Embryonic facial prominence (tissue), 1 donor: ENCODE results near the gene DELE1.

Experiments
- DNase-seq: peaks from one replicate; pipeline ENCODE4 v3.0.0-alpha.2; 2016; ENCODE audit errors: extremely low spot score

DELE1 gene

DNA sequence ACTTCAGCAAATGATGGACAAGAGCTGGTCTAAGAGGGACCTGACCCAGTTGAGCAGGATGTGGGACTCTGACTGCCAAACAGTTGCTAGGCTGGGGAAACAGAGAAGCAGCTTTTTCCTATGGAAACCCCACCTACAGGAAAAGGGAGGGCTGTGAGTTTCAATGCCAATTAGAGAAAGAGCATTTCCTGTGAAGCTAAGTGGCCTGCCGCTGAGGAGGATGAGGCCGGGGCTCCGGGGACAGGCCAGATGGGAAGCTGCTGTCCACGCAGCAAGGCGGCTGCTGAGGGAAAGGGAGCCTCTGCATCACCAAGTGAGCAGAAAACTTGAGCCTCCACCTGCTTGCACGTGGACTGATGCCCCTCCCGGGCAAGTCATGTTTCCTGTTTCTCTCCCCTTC lies 34.4 kb downstream of the DELE1 start, which contains the start of gene PCDH12:
Gene PCDH12, minus strand, starts transcription at position 90 of the 400 bp plus-strand sequence. CDS start 351 bp downstream, outside the sequence.
- DNase-seq, result no peak

DNA sequence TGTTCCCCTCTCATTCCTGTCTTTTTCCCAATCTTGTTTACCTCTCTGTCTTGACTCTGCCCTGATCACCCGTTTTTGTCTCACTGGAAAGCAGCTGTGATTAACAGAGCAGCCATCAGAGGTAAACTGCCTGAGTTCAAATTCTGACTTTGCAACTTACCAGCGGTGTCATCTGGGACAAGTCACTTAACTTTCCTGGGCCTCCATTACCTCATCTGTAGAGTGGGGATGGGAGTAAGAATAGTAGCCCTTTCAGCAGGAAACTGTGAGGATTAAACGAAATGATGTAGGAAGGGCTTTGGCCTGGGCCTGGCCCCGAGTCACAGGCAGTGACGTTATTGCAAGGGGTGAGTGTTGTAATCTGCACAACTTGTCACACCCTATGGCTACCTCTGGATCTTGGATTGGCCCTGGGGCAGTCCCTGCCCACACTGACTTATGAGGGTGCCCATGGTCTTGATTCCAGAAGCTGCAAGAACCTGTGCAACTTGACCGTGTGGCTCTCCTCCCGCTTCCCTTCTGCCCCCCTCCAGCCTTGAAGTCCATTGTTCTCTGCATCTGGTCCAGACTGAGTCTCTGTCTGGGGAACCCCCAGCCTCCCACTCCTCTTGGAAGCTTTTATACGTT lies 35.0 kb downstream of the DELE1 start:
- no peak for DNase-seq

DNA sequence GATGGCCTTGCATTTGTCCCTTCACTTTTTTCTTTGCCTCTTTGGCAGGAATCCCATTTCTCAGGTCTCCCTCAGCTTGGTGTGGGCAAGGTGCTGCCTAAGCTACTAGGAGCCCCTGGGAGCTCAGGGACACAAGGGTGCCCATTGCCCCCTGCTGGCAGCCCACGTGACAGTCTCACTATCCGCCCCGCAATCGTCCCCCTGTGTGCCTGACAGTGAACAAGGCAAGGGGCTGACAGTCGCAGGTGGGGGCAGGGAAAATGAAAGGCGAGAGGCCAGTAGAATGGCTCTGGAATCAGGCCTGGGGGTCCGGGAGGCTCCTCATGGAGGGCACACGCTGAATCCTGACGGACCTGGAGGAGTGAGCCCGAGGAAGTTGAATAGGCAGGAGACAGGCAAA lies 36.3 kb downstream of the DELE1 start:
- no peak for DNase-seq

DNA sequence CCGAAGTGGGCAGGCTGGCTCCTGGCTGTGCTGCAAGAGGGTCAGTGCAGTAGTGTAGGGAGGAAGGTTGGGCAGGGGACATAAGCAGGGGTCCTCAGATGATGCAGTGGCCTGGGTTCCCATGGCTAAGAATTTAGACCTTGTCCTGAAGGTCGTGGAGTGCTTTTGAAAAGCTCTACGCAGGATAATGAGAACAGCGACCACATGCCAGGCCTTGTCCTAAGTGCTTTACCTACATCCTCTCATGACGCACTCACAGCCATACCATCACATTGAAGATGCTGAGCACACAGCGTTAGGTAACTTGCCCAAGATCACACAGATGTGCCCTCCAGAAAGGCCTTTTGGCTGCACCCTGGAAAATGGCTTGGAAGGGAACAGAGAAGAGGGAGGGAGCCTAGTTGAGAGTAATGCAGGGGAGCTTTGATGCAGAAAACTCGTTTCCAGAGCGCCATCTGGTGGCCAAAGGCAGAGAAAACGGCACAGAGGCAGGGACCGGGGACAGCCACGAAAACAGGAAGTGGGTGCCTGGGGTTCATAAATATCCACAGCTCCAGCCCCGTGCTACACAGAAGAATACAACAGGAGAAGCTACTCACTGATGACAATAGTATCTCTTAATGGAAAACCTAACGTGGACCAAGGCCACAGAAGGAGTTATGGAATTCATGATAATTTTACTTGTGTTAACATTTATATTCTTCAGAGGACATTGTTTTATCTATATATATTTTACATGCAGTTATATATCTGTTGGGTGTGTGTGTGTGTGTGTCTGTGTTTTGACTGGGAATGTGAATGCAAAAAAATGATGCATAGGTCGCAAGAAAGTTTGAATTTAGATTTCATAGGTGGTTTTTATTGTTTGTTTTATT lies 37.0 kb downstream of the DELE1 start:
- DNase-seq, result peak; percentile 58

DNA sequence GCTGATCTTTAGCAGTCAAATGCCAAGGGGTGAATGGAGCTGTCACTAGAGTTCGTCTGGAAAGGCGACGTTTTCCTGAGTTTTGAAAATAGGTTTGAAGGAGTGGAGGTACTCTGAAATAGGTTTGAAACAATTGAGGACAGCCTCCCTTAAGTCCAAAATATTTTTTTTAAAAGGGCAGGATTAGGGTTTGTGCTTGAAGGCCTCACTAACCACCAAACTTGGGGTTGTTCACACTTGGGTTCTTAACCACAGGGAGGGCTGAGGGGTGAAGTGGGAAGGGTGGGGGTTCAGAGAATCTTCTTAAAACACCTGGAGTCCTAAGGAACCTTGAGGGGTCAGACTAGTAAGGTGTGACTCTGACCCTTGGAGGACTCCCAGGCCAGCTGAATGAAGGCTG lies 37.8 kb downstream of the DELE1 start:
- no peak for DNase-seq

DNA sequence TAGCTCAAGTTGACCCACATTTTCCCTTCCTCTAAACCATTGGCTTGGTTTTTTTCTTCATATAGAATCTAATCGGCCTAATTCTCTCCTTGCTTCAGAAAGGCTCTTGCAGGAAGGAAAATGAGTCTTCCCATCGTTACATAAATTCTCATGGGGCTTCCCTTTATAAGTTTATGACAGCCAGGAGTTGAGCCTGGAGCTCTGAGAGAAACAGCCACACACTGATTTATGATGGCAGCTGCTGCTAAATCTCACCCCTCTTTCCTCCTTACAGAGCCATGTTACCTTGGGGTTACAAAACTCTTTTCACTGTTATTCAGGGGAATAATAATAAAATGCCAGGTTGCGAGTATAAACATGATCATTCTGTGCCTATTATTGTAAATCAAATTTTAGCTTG lies 40.0 kb downstream of the DELE1 start:
- DNase-seq, result no peak

DNA sequence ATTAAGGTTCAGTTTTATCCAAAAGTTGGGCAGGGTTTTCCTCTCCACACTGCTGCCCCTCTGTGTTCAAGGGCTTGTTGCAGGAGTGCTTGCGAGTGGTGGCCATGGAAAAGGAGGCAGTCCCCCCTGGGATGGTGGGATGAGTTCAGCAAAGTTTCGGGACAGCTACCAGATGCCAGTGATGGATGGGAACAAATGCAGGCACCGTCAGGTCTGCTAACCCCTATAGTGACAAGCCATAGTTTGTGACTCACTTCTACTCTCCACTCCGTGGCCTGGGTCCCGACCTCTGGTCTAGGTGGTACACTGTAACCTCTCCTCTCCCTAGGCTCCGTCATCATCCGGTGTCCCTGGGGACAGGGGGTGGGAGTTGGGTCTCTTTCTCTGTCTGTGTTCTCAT lies 41.4 kb downstream of the DELE1 start:
- no peak for DNase-seq

DNA sequence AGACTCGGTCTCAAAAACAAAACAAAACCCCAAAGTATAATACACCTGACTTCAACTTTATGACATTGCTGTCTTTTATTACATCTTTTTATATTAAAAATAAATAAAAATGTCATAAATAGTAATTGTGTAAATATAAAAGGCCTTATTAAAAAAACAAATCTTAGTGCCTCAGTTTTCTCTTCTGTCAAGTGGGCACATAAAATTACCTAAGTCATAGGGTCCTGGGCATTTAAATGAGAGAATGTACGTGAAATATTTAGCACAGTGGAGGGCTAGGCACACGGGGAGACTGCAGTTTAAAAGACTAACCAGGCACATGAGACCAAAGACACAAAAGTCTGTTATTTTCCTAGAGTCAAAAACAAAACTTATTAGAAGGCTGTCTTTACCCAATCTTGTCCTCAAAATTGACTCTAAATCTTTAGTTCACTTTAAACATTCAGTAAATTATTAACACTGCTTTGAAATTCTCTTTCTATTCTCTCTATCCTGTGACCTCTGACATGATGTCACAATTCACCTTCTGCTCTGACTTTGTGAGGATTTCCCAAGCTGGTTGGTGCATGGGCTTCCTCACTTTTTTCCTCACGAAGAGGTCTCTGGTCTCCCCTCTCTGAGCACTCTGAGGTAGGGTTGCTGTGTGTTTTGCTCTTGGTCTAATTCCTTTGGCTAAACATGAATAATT lies 42.7 kb downstream of the DELE1 start:
- no peak for DNase-seq

DNA sequence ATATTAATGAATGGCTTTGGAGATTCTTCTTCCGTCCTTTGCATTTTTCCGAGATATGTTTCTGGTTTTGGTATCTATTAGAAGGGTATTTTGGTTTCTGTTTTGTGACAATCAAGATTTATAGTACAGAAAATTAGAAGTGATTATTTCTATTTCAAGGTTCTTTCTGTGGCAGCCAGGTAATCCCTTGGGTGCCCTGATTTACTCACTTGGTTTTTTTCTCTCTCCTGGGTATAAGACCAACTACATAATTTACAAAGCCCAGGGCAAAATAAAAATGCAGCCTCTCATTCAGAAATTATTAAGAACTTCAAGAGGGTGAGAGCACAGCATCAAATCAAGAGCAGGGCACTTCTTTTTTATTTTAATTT lies 43.3 kb downstream of the DELE1 start:
- DNase-seq, result no peak

DNA sequence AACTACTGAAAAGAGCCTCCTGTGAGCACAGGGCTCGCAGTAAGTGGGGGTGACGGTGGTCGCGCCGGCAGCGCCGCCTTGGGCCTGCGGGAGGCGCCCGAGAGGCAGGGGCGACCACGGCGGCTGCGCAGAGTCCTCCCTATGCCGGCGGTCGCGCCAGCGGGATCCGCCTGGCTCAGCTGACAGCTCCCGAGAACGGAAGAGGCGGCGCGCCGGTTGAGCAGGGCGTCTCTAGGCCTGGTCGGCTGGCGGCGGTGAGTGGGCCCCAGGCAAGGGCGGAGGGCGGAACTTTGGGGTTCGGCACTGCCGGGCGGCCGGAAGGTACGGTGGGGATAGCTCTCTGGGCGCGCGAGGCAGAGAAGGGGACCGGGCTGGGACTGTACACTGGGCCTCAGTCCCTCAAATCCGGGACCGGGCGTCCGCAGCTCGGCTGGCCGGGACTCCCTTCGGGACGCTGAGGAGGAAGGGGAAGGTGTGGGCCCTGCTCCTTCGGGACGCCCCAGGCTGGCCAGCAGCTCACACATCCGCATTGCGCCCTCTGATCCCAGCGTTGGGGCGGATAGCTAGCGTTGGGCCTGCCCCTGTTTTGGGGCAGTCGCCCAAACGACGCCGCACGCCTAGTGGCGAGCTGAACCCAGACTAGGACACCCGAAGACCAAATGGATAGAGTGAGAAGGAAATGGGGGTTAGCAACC lies 45.4 kb downstream of the DELE1 start, which contains the start of gene RNF14:
Gene RNF14, plus strand, starts transcription at position 192 of the 695 bp plus-strand sequence. CDS start 4,484 bp downstream, outside the sequence.
- peak; percentile 89 for DNase-seq

DNA sequence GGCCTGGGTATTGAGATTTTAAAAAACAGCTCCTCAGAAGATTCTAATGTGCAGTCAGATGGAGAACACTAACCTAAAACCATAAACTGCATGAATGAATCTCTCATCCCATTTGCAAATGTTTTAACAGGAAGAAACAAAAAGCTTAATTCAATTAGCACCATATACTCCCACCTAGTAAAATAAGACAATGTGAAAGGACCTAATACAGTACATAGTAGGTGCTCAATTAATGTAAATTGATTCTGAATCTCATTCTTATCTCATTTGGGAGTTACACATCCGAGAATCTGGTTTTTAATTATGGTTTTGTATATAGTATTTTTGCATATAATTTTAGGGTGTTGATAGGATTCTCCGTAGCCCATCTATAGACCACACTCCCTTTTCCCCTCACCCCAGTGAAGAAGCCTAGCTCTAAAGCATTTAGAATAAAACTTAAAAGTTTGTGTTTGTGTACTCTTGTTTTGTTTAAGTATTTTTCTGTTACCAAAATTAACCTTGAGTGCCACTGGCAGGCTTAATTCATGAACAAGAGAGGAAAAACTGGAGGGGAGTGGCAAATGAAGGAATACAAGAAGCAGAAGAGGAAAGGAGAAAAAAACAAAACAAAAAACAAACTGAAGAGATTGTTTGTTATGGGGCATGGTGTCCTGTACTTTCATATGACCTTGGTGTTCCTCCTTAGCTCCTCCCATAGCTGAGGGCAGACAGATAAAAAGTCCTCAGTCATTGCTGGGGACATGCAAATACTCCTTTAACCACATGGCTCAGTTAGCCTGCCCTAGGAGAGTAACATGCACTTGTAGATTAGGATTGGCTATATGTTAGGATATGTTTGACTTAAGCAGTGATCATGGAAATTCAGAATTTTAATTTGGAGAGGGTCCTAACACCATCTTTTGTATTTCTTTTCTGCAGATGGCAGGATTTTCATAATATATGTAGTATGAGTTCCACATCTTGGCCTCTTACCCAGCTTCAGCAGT lies 46.4 kb downstream of the DELE1 start:
- DNase-seq, result no peak

DNA sequence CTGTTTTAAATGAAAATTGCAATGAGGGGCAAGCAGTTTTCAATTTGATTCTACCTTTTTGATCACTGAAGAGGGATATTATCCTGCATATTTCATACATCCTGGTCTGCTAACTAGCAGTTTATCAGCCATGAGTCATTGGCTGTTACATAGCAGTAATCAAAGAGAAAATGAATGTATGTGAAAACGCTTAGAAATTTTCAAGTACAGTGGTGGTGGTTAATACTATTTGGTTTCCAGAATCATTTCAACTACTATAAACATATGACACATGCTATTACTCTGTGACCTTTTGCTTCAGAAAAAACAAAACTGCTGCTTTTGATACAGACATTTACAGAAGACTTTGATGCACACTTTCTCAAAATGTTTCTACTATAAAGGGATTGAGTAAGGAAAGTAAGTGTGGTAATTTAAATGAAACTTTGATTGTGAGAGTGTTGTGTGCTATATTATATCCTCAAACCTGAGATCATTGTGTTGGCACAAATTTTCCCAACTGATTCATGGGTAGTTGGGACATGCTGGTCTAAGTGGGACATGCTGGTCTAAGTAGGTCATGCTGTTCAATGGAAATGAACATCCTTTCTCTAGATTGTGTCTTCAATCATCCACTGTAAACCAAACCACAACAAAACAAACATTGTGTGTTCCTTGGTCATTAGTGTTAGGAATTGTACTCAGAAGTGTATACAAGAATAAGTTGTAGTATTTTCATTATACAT lies 50.4 kb downstream of the DELE1 start:
- no peak for DNase-seq

DNA sequence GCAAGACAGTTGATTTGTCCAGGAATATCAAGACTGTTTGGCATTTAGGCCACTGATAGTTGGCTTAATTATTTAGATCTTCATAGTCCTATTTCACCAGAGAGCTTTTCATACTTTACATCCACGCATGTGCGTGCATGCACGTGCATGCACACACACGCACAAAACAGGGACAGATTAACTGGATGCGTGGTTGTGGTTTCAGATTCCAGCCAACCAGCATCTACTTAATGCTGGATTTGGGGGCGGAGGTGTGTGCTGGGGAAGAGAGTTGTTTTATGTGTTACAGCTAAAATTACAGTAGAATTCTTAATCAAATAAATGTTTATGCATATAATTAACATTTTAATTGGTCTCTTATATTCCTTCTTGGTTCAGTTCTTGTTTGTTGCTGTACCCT lies 52.5 kb downstream of the DELE1 start:
- DNase-seq, result no peak

DNA sequence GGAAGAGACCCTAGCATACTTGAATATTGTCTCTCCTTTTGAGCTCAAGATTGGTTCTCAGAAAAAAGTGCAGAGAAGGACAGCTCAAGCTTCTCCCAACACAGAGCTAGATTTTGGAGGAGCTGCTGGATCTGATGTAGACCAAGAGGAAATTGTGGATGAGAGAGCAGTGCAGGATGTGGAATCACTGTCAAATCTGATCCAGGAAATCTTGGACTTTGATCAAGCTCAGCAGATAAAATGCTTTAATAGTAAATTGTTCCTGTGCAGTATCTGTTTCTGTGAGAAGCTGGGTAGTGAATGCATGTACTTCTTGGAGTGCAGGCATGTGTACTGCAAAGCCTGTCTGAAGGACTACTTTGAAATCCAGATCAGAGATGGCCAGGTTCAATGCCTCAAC lies 54.7 kb downstream of the DELE1 start:
- no peak for DNase-seq

DNA sequence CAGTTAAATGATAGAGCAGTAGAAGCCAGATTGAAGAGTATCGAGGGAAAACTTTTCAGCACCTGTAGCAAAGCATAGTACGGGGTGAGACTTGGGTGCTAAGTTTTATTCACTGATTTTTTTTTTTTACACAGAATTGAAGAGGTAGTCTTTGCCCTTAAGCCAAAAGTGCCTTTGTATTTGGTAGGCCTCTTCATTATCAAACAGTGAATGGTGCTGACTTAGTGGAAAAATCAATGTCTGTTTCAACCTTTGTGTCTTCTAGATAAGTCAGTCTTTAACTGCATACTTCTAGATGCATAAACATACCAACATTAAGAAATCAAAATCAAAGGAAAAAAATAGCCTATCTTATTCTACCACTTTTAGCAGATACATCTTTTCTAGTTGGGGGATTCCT lies 59.0 kb downstream of the DELE1 start:
- DNase-seq, result no peak

DNA sequence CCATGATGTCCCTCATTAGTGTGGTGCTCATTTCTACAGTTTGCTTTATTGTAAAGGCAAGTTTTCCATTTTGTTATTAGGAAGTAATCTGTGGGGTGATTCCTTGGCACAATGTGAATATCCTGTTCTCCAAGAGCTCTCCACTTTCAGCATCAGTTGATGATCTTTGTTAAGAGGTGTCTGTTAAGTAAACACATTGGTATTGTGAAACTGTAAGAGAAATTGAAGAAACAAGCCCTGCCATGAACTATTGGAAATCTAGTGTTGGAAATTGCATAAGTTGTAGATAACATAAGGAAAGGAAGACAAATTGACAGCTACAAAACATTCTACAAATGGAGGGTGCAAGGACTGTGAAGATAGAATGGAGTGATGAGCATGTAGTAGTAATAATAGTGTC lies 62.4 kb downstream of the DELE1 start:
- DNase-seq, result no peak

DNA sequence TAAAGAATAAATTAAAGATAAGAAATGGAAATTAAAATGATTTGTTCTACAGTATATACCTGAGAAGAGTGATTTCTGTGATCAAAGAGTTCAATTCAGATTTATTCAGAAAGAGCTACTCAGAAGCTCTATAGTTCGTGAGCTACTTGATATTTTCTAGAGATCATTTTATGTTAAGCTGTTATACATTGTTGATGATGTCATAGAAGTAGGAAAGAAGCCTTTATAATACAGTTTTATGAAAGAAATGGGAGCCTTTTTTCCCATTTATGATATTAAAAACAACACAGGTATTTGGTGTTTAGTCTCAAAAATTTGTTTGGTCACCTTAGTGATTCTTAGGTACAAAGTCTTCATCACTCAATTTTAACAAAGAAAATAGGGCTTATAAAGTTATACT lies 66.0 kb downstream of the DELE1 start:
- DNase-seq, result no peak
